ENCODE measurements around the gene ANP32B. TPM values are rescaled to one million over a fixed set of nuclear protein-coding genes. Genes with fewer than 3 reads are reported as not detected.
"Not testable (repeated sequence)": the region's sequence is repeated elsewhere in the genome, so short reads cannot be mapped to it uniquely, and the experiment has no call there.

ANP32B gene
- total and polyA plus RNA-seq, 12 donors: 13.4 to 156 (median 66.0) TPM

- no peaks in the 10 kb centered on the region for H3K4me1 ChIP-seq (replicated peaks in 1 of 2)
- H3K27me3 ChIP-seq: no peaks in the 10 kb centered on the region
- no peak overlapping the region for H3K27ac ChIP-seq
- intact Hi-C loops (cut with DNase I): no loop called here
- TF ChIP-seq CTCF (IDR thresholded peaks at IDR 0.05) (peak; percentile 29 to 56 (median 50)), POLR2A (IDR thresholded peaks at IDR 0.05) (no peak)
- no peaks in the 10 kb centered on the region for H3K36me3 ChIP-seq (replicated peaks in 1 of 2)
- no peaks in the 10 kb centered on the region for H3K9me3 ChIP-seq (replicated peaks in 1 of 3)
- peak; percentile 17 to 69 (median 36) for DNase-seq
- H3K4me3 ChIP-seq: no peak overlapping the region
These were observed 28.6 kb upstream of the ANP32B start for GRCh38 chr9:97954550-97954989.

DNA sequence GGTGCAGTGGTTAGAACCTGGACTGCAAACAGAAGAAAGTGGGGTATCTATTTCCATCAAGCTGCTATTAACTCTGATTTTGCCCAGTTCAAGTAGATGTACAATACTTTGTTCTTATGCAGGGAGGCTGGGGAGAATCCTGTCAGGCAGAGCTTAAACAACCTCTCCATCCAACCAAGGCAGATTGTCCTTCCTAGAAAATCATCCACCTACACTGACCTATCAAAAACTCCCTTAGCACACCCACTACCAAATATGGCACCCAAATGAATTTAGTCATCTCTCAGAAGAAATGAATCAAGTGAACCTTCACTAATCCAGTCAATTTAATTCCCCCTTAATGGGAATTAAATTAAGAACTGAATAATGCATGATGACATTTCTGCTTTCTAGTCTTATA is 26.8 kb upstream of the ANP32B start:
- intact Hi-C loops (cut with DNase I): no loop called here
- H3K36me3 ChIP-seq (replicated peaks in 1 of 2): no peaks in the 10 kb centered on the region
- H3K27me3 ChIP-seq: no peaks in the 10 kb centered on the region
- H3K4me1 ChIP-seq (replicated peaks in 1 of 2): no peaks in the 10 kb centered on the region
- no peak for TF ChIP-seq CTCF (IDR thresholded peaks at IDR 0.05)
- no peak for TF ChIP-seq POLR2A (IDR thresholded peaks at IDR 0.05)
- DNase-seq: no peak
- H3K9me3 ChIP-seq (replicated peaks in 1 of 3): no peaks in the 10 kb centered on the region
- H3K27ac ChIP-seq: no peak overlapping the region
- no peak overlapping the region for H3K4me3 ChIP-seq

GRCh38 chr9:97958812-97959511 is 24.2 kb upstream of the ANP32B start:
- intact Hi-C loops (cut with DNase I): no loop called here
- Histone ChIP-seq H3K4me1 (replicated peaks in 1 of 2) (no peaks in the 10 kb centered on the region), H3K9me3 (replicated peaks in 1 of 3) (no peaks in the 10 kb centered on the region), H3K27ac (no peak overlapping the region), H3K27me3 (no peaks in the 10 kb centered on the region), H3K4me3 (no peak overlapping the region), H3K36me3 (replicated peaks in 1 of 2) (no peaks in the 10 kb centered on the region)
- TF ChIP-seq CTCF (IDR thresholded peaks at IDR 0.05) (no peak), POLR2A (IDR thresholded peaks at IDR 0.05) (no peak)
- WGBS, 4 donors: 71 to 87% (median 79%) methylated on average over 5 of the region's 5 CpGs
- no peak for DNase-seq

GRCh38 chr9:97959585-97959984 is 23.6 kb upstream of the ANP32B start:
- no peak for DNase-seq
- intact Hi-C loops (cut with DNase I): no loop called here

DNA sequence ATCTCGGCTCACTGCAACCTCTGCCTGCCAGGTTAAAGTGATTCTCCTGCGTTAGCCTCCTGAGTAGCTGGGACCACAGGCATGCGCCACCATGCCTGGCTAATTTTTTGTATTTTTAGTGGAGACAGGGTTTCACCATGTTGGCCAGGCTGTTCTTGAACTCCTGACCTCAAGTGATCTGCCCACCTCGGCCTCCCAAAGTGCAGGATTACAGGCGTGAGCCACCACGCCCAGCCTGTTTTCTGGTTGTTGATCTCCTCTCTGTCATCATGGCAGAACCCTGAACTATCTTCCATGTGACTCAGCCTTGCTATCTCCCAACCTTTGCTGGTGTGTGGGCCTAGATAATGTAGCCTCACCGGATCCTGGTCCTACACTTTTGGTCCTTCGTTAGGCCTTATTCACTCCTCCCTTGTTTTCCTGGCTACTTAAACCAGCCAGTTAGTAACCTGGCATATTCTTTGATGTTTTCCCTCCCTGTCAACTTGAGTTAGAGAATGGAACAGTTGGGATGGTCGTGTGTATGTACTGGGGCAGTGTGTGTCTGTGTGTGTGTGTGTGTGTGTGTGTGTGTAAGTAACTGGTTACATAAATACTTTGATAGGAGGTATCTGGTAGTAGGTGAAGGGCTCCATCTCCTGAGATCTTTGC is 22.3 kb upstream of the ANP32B start:
- H3K36me3 ChIP-seq (replicated peaks in 1 of 2); H3K27ac ChIP-seq; DNase-seq; H3K4me1 ChIP-seq (replicated peaks in 1 of 2); H3K27me3 ChIP-seq; H3K9me3 ChIP-seq (replicated peaks in 1 of 3); H3K4me3 ChIP-seq; intact Hi-C loops (cut with DNase I): not testable (repeated sequence)
- 82 to 93% (median 85%) methylated on average over 9 of the region's 9 CpGs for WGBS, 4 donors

More at GRCh38 chr9:97959585-97959984, 23.6 kb upstream of the ANP32B start:
- no peaks in the 10 kb centered on the region for H3K36me3 ChIP-seq (replicated peaks in 1 of 2)
- no peaks in the 10 kb centered on the region for H3K9me3 ChIP-seq (replicated peaks in 1 of 3)
- H3K27me3 ChIP-seq: no peaks in the 10 kb centered on the region
- TF ChIP-seq POLR2A (IDR thresholded peaks at IDR 0.05) (no peak), CTCF (IDR thresholded peaks at IDR 0.05) (no peak)
- no peaks in the 10 kb centered on the region for H3K4me1 ChIP-seq (replicated peaks in 1 of 2)
- H3K4me3 ChIP-seq: no peak overlapping the region
- H3K27ac ChIP-seq: no peak overlapping the region

Data from adrenal gland (tissue), 12 donors.